Mesenchymal stem cell (in vitro differentiated cells and primary cell): ENCODE data around the gene NYAP2.

Experiments
- DNase-seq: peaks from one replicate; pipeline ENCODE4 v3.0.0-alpha.2; 2013
- H2AFZ ChIP-seq: one replicate; pipeline ENCODE4 v1.6.1; 2013; ENCODE audit warnings: low read depth, mild to moderate bottlenecking, control low read depth, inconsistent platforms, low read length, moderate library complexity
- H2AK5ac ChIP-seq: 2 replicates; pipeline ENCODE4 v1.6.1; 2013; ENCODE audit warnings: low read length, moderate library complexity, mild to moderate bottlenecking, inconsistent platforms; ENCODE audit not compliant: severe bottlenecking
- H2BK120ac ChIP-seq: one replicate; pipeline ENCODE4 v1.6.1; 2013; ENCODE audit warnings: low read depth, mild to moderate bottlenecking, inconsistent platforms, low read length, moderate library complexity
- H2BK12ac ChIP-seq, 2 experiments: one replicate each; pipeline ENCODE4 v1.6.1; 2013; ENCODE audit warnings: inconsistent platforms in 2 of 2, low read length in 2 of 2, mild to moderate bottlenecking in 2 of 2, moderate library complexity in 2 of 2, control low read depth in 1 of 2
- H2BK15ac ChIP-seq: one replicate; pipeline ENCODE4 v1.6.1; 2013; ENCODE audit warnings: mild to moderate bottlenecking, low read depth, inconsistent platforms; ENCODE audit not compliant: poor library complexity, severe bottlenecking
- H2BK5ac ChIP-seq: 2 replicates; pipeline ENCODE4 v1.6.1; 2013; ENCODE audit warnings: low read depth, mild to moderate bottlenecking, low read length, control low read depth, inconsistent platforms; ENCODE audit not compliant: poor library complexity, severe bottlenecking
- H3K14ac ChIP-seq, 2 experiments: one replicate each; pipeline ENCODE4 v1.6.1; 2013; ENCODE audit warnings: inconsistent platforms in 2 of 2, low read length in 2 of 2, control low read depth in 1 of 2, mild to moderate bottlenecking in 1 of 2, moderate library complexity in 1 of 2
- H3K18ac ChIP-seq, 2 experiments: one replicate each; pipeline ENCODE4 v1.6.1; 2013; ENCODE audit warnings: inconsistent platforms in 2 of 2, low read length in 2 of 2, control low read depth in 1 of 2, low read depth in 1 of 2, mild to moderate bottlenecking in 1 of 2
- H3K23ac ChIP-seq, 2 experiments: one replicate each; pipeline ENCODE4 v1.6.1; 2013; ENCODE audit warnings: inconsistent platforms in 2 of 2, low read length in 2 of 2, mild to moderate bottlenecking in 2 of 2, moderate library complexity in 2 of 2, control low read depth in 1 of 2
- H3K27ac ChIP-seq: 2 replicates; pipeline ENCODE4 v1.5.1; 2013; ENCODE audit warnings: mild to moderate bottlenecking, moderate library complexity, low read length, control low read depth, inconsistent platforms; ENCODE audit not compliant: poor library complexity, severe bottlenecking
- H3K27me3 ChIP-seq, 2 experiments: 2 replicates each; pipeline versions ENCODE4 v1.6.1 to v1.7.0; 2013; ENCODE audit warnings: low read length in 2 of 2, mild to moderate bottlenecking in 2 of 2, moderate library complexity in 2 of 2, control low read depth in 1 of 2, inconsistent platforms in 1 of 2; ENCODE audit not compliant: control insufficient read depth in 1 of 2, insufficient read depth in 1 of 2
- H3K36me3 ChIP-seq, 2 experiments: 2 replicates each; pipeline versions ENCODE4 v1.6.1 to v1.7.0; 2013; ENCODE audit warnings: low read length in 2 of 2, control low read depth in 1 of 2, inconsistent platforms in 1 of 2, low read depth in 1 of 2, mild to moderate bottlenecking in 1 of 2; ENCODE audit not compliant: insufficient read depth in 2 of 2, control insufficient read depth in 1 of 2
- H3K4ac ChIP-seq, 2 experiments: one replicate each; pipeline ENCODE4 v1.6.1; 2013; ENCODE audit warnings: inconsistent platforms in 2 of 2, low read length in 2 of 2, mild to moderate bottlenecking in 2 of 2, moderate library complexity in 2 of 2, control low read depth in 1 of 2, low read depth in 1 of 2
- H3K4me1 ChIP-seq: 2 replicates; pipeline ENCODE4 v1.6.1; 2013; ENCODE audit warnings: low read depth, low read length, control low read depth; ENCODE audit not compliant: control insufficient read depth, insufficient read depth
- H3K4me2 ChIP-seq: 2 replicates; pipeline ENCODE4 v1.6.1; 2013; ENCODE audit warnings: low read length, mild to moderate bottlenecking, inconsistent platforms; ENCODE audit not compliant: poor library complexity, severe bottlenecking
- H3K4me3 ChIP-seq, 2 experiments: 2 replicates each; pipeline versions ENCODE4 v1.5.1 to v1.7.0; 2013; ENCODE audit warnings: low read length in 2 of 2, mild to moderate bottlenecking in 2 of 2, control low read depth in 1 of 2, low read depth in 1 of 2; ENCODE audit not compliant: insufficient read depth in 1 of 2
- H3K79me1 ChIP-seq: replicated peaks from 2 replicates; pipeline ENCODE4 v1.6.1; 2013; ENCODE audit warnings: mild to moderate bottlenecking, control low read depth, low read length, inconsistent platforms; ENCODE audit not compliant: poor library complexity, severe bottlenecking
- H3K9ac ChIP-seq: 2 replicates; pipeline ENCODE4 v1.7.0; 2013; ENCODE audit warnings: mild to moderate bottlenecking, low read length, moderate library complexity
- H3K9me3 ChIP-seq: 2 replicates; pipeline ENCODE4 v1.7.0; 2013; ENCODE audit warnings: mild to moderate bottlenecking, low read length; ENCODE audit not compliant: control insufficient read depth
- H4K8ac ChIP-seq: one replicate; pipeline ENCODE4 v1.6.1; 2013; ENCODE audit warnings: inconsistent platforms, mild to moderate bottlenecking, low read length, moderate library complexity
- H4K91ac ChIP-seq: one replicate; pipeline ENCODE4 v1.6.1; 2013; ENCODE audit warnings: mild to moderate bottlenecking, low read length, inconsistent platforms
- WGBS: methylation state at CpG from one replicate; pipeline ENCODE4 v1.1.7; 2013; ENCODE audit warnings: mixed read lengths; 5-methylcytosine and 5-hydroxymethylcytosine counted together

Gene NYAP2

GRCh38 chr2:225536036-225536435 is 136.5 kb downstream of the NYAP2 start:
- Histone ChIP-seq H3K27ac (no peak overlapping the region), H2BK15ac (no peak overlapping the region), H4K91ac (no peak overlapping the region), H2AFZ (no peak overlapping the region), H3K9me3 (no peaks in the 10 kb centered on the region), H3K4me1 (no peaks in the 10 kb centered on the region), H2BK120ac (no peak overlapping the region), H3K79me1 (no peaks in the 10 kb centered on the region), H3K23ac (no peak overlapping the region), H2AK5ac (no peak overlapping the region), H3K4ac (no peak overlapping the region), H3K9ac (no peak overlapping the region), H3K4me2 (no peak overlapping the region), H3K27me3 (no peaks in the 10 kb centered on the region), H2BK5ac (no peak overlapping the region), H2BK12ac (no peak overlapping the region), H4K8ac (no peak overlapping the region), H3K4me3 (no peak overlapping the region), H3K36me3 (no peaks in the 10 kb centered on the region), H3K18ac (no peak overlapping the region), H3K14ac (no peak overlapping the region)
- WGBS: 99% methylated on average over 2 of the region's 2 CpGs
- no peak for DNase-seq

DNA sequence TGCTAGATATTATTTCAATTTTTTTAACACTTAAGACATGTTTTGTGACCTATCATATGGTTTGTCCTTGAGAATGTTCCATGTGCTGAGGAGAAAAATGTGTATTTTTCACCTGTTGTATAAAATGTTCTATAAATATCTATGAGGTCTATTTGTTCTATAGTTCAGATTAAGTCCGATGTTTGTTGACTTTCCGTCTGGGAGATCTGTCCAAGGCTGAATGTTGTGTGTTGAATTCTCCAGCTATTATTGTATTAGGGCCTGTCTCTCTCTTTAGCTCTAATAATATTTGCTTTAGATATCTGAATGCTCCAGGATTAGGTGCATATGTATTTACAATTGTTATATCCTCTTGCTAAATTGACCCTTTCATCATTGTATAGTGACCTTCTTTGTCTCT is 144.1 kb downstream of the NYAP2 start:
- Histone ChIP-seq H3K27me3 (no peaks in the 10 kb centered on the region), H3K4ac (no peak overlapping the region), H3K4me3 (no peak overlapping the region), H2BK15ac (no peak overlapping the region), H3K36me3 (no peaks in the 10 kb centered on the region), H3K23ac (no peak overlapping the region), H3K9me3 (peaks cover 5% of the 10 kb centered on the region), H2AK5ac (no peak overlapping the region), H3K4me2 (no peak overlapping the region), H2BK120ac (no peak overlapping the region), H3K79me1 (no peaks in the 10 kb centered on the region), H3K9ac (no peak overlapping the region), H2BK5ac (no peak overlapping the region), H3K27ac (no peak overlapping the region), H3K4me1 (no peaks in the 10 kb centered on the region), H2BK12ac (no peak overlapping the region), H4K91ac (no peak overlapping the region), H3K14ac (no peak overlapping the region), H2AFZ (no peak overlapping the region), H3K18ac (no peak overlapping the region), H4K8ac (no peak overlapping the region)
- no peak for DNase-seq
- WGBS: no CpG with 5 or more reads among the region's 2 CpGs

- H2AK5ac ChIP-seq: no peak overlapping the region
- H2BK15ac ChIP-seq: no peak overlapping the region
- no peak overlapping the region for H3K14ac ChIP-seq
- H3K4me3 ChIP-seq: no peak overlapping the region
- no peak overlapping the region for H2BK120ac ChIP-seq
- no peak for DNase-seq
- no peak overlapping the region for H3K23ac ChIP-seq
- H3K36me3 ChIP-seq: no peaks in the 10 kb centered on the region
- no peak overlapping the region for H3K18ac ChIP-seq
- no peak overlapping the region for H2BK12ac ChIP-seq
- H3K4me2 ChIP-seq: no peak overlapping the region
- H4K91ac ChIP-seq: no peak overlapping the region
- no peak overlapping the region for H3K9ac ChIP-seq
- H4K8ac ChIP-seq: no peak overlapping the region
- no peaks in the 10 kb centered on the region for H3K79me1 ChIP-seq
- no peak overlapping the region for H3K27ac ChIP-seq
- no peak overlapping the region for H2BK5ac ChIP-seq
- H3K4me1 ChIP-seq: no peaks in the 10 kb centered on the region
- H3K9me3 ChIP-seq: no peaks in the 10 kb centered on the region
- no peak overlapping the region for H3K4ac ChIP-seq
- H3K27me3 ChIP-seq: no peaks in the 10 kb centered on the region
- no peak overlapping the region for H2AFZ ChIP-seq
These were observed 157.0 kb downstream of the NYAP2 start for GRCh38 chr2:225556461-225556860.

DNA sequence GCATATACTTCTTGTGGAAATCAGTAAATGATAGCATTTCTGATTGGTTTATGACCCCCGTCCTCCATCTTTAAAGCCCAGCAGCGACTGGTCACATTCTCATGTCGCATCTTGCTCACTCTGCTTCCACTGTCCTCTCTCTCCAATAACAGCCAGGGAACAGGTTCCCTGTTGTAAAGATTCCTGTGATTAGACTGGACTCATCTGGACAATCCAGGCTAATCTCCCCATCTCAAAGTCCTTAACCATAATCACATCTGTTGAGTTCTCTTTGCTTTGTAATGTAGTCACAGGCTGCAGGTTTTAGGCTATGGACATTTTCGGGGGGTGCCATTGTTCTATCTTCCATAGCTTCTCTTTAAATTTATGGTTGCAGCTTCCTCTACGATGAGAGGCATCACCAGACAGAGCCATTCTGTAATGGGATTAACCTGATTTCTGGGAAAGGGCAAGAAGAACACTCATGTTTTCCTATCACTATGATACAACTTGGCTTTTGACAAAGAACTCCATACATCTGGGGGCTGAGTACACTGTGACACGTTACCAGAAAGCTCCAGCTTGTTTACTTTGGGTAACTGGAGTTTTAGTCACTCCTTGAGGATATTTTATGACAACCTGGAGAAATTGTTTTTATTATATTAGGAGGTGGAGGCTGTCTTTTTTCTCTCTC is 159.0 kb downstream of the NYAP2 start:
- no peak overlapping the region for H3K18ac ChIP-seq
- H2BK5ac ChIP-seq: no peak overlapping the region
- no peak overlapping the region for H2BK120ac ChIP-seq
- no peak overlapping the region for H3K4ac ChIP-seq
- no peak overlapping the region for H3K4me3 ChIP-seq
- no peak overlapping the region for H3K27ac ChIP-seq
- no peak overlapping the region for H4K8ac ChIP-seq
- no peaks in the 10 kb centered on the region for H3K9me3 ChIP-seq
- H3K23ac ChIP-seq: no peak overlapping the region
- no peak overlapping the region for H2AFZ ChIP-seq
- H4K91ac ChIP-seq: no peak overlapping the region
- H3K79me1 ChIP-seq: no peaks in the 10 kb centered on the region
- H3K9ac ChIP-seq: no peak overlapping the region
- no peak for DNase-seq
- H2BK12ac ChIP-seq: no peak overlapping the region
- no peaks in the 10 kb centered on the region for H3K27me3 ChIP-seq
- 77% methylated on average over 5 of the region's 6 CpGs for WGBS
- no peak overlapping the region for H2BK15ac ChIP-seq
- no peak overlapping the region for H3K14ac ChIP-seq
- no peak overlapping the region for H3K4me2 ChIP-seq
- no peaks in the 10 kb centered on the region for H3K4me1 ChIP-seq
- H2AK5ac ChIP-seq: no peak overlapping the region
- no peaks in the 10 kb centered on the region for H3K36me3 ChIP-seq
